IMR-90 (cell line): ENCODE measurements around the gene DCP1A. TPM values are rescaled to one million over a fixed set of nuclear protein-coding genes. Genes with fewer than 3 reads are reported as not detected.

Experiments
- ATAC-seq: fragments of 200-7000 bp; cut with Tn5 transposase; 2 replicates; pipeline ENCODE4 v1.9.1; 2020; ENCODE audit warnings: low read depth, mild to moderate bottlenecking, moderate library complexity
- BruUV-seq: library from RNA; stranded (reverse); fragments of 400-500 nt; replicated peaks from 2 replicates; lab custom pipeline; 2021; lab: Mats Ljungman, UMichigan
- CTCF ChIA-PET: fragments of 300-600 bp; formaldehyde crosslinking; extraction: SDS; loops from one replicate; lab custom pipeline; 2021; ENCODE audit warnings: antibody characterized with exemption; lab: Yijun Ruan, JAX
- POLR2A ChIA-PET: fragments of 300-600 bp; sonication (Branson Sonifier 250); formaldehyde crosslinking; loops from one replicate; lab custom pipeline; 2022; ENCODE audit warnings: antibody characterized with exemption; ENCODE audit not compliant: unreplicated experiment; lab: Charles Lee
- DNase-seq: peaks from one replicate; pipeline ENCODE4 v3.0.0; 2013
- H2AFZ ChIP-seq: replicated peaks from 2 replicates; pipeline ENCODE3; 2013; ENCODE audit warnings: low read length, mild to moderate bottlenecking; ENCODE audit not compliant: poor library complexity
- H2AK5ac ChIP-seq: 2 replicates; pipeline ENCODE4 v1.6.1; 2013; ENCODE audit warnings: low read depth, low read length, inconsistent platforms
- H2AK9ac ChIP-seq: replicated peaks from 2 replicates; pipeline ENCODE3; 2013; ENCODE audit warnings: mild to moderate bottlenecking, low read depth, low read length, moderate library complexity; ENCODE audit not compliant: poor library complexity
- H2BK120ac ChIP-seq: 2 replicates; pipeline ENCODE4 v1.6.1; 2013; ENCODE audit warnings: low read depth, low read length, inconsistent platforms
- H2BK15ac ChIP-seq: 3 replicates; pipeline ENCODE4 v1.6.1; 2013; ENCODE audit warnings: low read depth, low read length, inconsistent platforms
- H2BK20ac ChIP-seq: 2 replicates; pipeline ENCODE4 v1.6.1; 2013; ENCODE audit warnings: low read depth, mild to moderate bottlenecking, inconsistent platforms, low read length, moderate library complexity
- H2BK5ac ChIP-seq: 2 replicates; pipeline ENCODE4 v1.6.1; 2013; ENCODE audit warnings: mild to moderate bottlenecking, low read depth, low read length, inconsistent platforms; ENCODE audit not compliant: poor library complexity, severe bottlenecking
- H3K14ac ChIP-seq: replicated peaks from 2 replicates; pipeline ENCODE4 v1.6.1; 2013; ENCODE audit warnings: low read depth, low read length, inconsistent platforms
- H3K18ac ChIP-seq: 2 replicates; pipeline ENCODE4 v1.6.1; 2013; ENCODE audit warnings: low read depth, low read length, control low read depth
- H3K23ac ChIP-seq: 2 replicates; pipeline ENCODE4 v1.6.1; 2013; ENCODE audit warnings: low read depth, low read length, inconsistent platforms
- H3K27ac ChIP-seq: 2 replicates; pipeline ENCODE4 v1.5.1; 2013; ENCODE audit warnings: mild to moderate bottlenecking, control low read depth, low read length; ENCODE audit not compliant: insufficient read depth
- H3K27me3 ChIP-seq: 2 replicates; pipeline ENCODE4 v1.6.1; 2013; ENCODE audit warnings: low read length; ENCODE audit not compliant: control insufficient read depth, insufficient read depth
- H3K36me3 ChIP-seq: 2 replicates; pipeline ENCODE4 v1.6.1; 2013; ENCODE audit warnings: low read length, mixed read lengths; ENCODE audit not compliant: control insufficient read depth, insufficient read depth
- H3K4ac ChIP-seq: 2 replicates; pipeline ENCODE4 v1.6.1; 2013; ENCODE audit warnings: low read depth, low read length, inconsistent platforms
- H3K4me1 ChIP-seq: 2 replicates; pipeline ENCODE4 v1.6.1; 2013; ENCODE audit warnings: low read length, mixed read lengths; ENCODE audit not compliant: control insufficient read depth, insufficient read depth
- H3K4me2 ChIP-seq: 2 replicates; pipeline ENCODE4 v1.6.1; 2013; ENCODE audit warnings: low read depth, mild to moderate bottlenecking, control low read depth, low read length, moderate library complexity
- H3K4me3 ChIP-seq: 2 replicates; pipeline ENCODE4 v1.5.1; 2013; ENCODE audit warnings: low read depth, mild to moderate bottlenecking, control low read depth, low read length, moderate library complexity; ENCODE audit not compliant: insufficient read depth
- H3K56ac ChIP-seq: 2 replicates; pipeline ENCODE4 v1.6.1; 2013; ENCODE audit warnings: low read length, inconsistent platforms; ENCODE audit not compliant: insufficient read depth; ENCODE audit errors: extremely low read depth
- H3K79me1 ChIP-seq, 2 experiments: 2 replicates each; pipeline ENCODE4 v1.6.1; 2013; ENCODE audit warnings: low read length in 2 of 2, inconsistent platforms in 1 of 2, low read depth in 1 of 2
- H3K9ac ChIP-seq: 2 replicates; pipeline ENCODE4 v1.6.1; 2013; ENCODE audit warnings: low read depth, low read length, control low read depth
- H3K9me1 ChIP-seq: 2 replicates; pipeline ENCODE4 v1.6.1; 2013; ENCODE audit warnings: low read length, inconsistent platforms; ENCODE audit not compliant: insufficient read depth
- H3K9me3 ChIP-seq: 2 replicates; pipeline ENCODE4 v1.6.1; 2013; ENCODE audit warnings: low read length; ENCODE audit not compliant: control insufficient read depth, insufficient read depth
- H4K20me1 ChIP-seq: 2 replicates; pipeline ENCODE4 v1.6.1; 2013; ENCODE audit warnings: low read length, inconsistent platforms; ENCODE audit not compliant: insufficient read depth
- H4K5ac ChIP-seq: 2 replicates; pipeline ENCODE4 v1.6.1; 2013; ENCODE audit warnings: mild to moderate bottlenecking, low read depth, low read length, control low read depth
- H4K8ac ChIP-seq, 2 experiments: 2 replicates each; pipeline ENCODE4 v1.6.1; 2013; ENCODE audit warnings: low read depth in 2 of 2, low read length in 2 of 2, control low read depth in 1 of 2, inconsistent platforms in 1 of 2
- H4K91ac ChIP-seq: 2 replicates; pipeline ENCODE4 v1.6.1; 2013; ENCODE audit warnings: low read depth, low read length, inconsistent platforms; ENCODE audit not compliant: insufficient read depth
- BHLHE40 ChIP-seq: fragments of 150-350 bp; IDR thresholded peaks from 2 replicates; pipeline ENCODE4 v1.6.1; 2016; ENCODE audit warnings: mild to moderate bottlenecking, low read depth, low read length
- CEBPB ChIP-seq: IDR thresholded peaks from 2 replicates; pipeline ENCODE4 v1.6.1; 2012; ENCODE audit warnings: low read depth, low read length, improper control_type of control experiment
- CHD1 ChIP-seq: IDR thresholded peaks from 2 replicates; pipeline ENCODE4 v1.6.1; 2012; ENCODE audit warnings: low read depth, low read length, improper control_type of control experiment
- FOS ChIP-seq: fragments of 150-350 bp; IDR thresholded peaks from 2 replicates; pipeline ENCODE4 v1.6.1; 2016; ENCODE audit warnings: low read depth, low read length
- MAFK ChIP-seq: IDR thresholded peaks from 2 replicates; pipeline ENCODE4 v1.6.1; 2012; ENCODE audit warnings: low read depth, low read length, improper control_type of control experiment
- MAZ ChIP-seq: IDR thresholded peaks from 2 replicates; pipeline ENCODE4 v1.6.1; 2012; ENCODE audit warnings: low read depth, mild to moderate bottlenecking, low read length, improper control_type of control experiment, moderate library complexity, borderline replicate concordance
- MXI1 ChIP-seq: IDR thresholded peaks from 2 replicates; pipeline ENCODE4 v1.6.1; 2012; ENCODE audit warnings: low read depth, mild to moderate bottlenecking, low read length, moderate library complexity, borderline replicate concordance
- NFE2L2 ChIP-seq: fragments of 150-350 bp; IDR thresholded peaks from 2 replicates; pipeline ENCODE4 v1.6.1; 2016; ENCODE audit warnings: low read depth, mild to moderate bottlenecking, low read length
- POLR2A ChIP-seq: IDR thresholded peaks from 2 replicates; pipeline ENCODE4 v1.6.1; 2012; ENCODE audit warnings: mild to moderate bottlenecking, low read depth, low read length
- RAD21 ChIP-seq: IDR thresholded peaks from 2 replicates; pipeline ENCODE4 v1.6.1; 2012; ENCODE audit warnings: low read length, improper control_type of control experiment
- RCOR1 ChIP-seq: IDR thresholded peaks from 2 replicates; pipeline ENCODE4 v1.6.1; 2012; ENCODE audit warnings: mild to moderate bottlenecking, low read length, improper control_type of control experiment; ENCODE audit not compliant: insufficient replicate concordance
- RFX5 ChIP-seq: IDR thresholded peaks from 2 replicates; pipeline ENCODE4 v1.8.0; 2012; ENCODE audit warnings: low read depth, mild to moderate bottlenecking, low read length, moderate library complexity
- SMC3 ChIP-seq: fragments of 150-350 bp; IDR thresholded peaks from 2 replicates; pipeline ENCODE4 v1.6.1; 2016; ENCODE audit warnings: low read depth, mild to moderate bottlenecking, antibody characterized with exemption, low read length, moderate library complexity
- whole genome bisulfite sequencing, 2 experiments: methylation state at CpG; one replicate each; pipeline versions ENCODE4 v1.1.5 to v1.1.7; 2013; ENCODE audit warnings: missing lambda C conversion rate in 2 of 2; ENCODE audit not compliant: insufficient read length in 1 of 2; ENCODE audit errors: extremely low coverage in 2 of 2; 5-methylcytosine and 5-hydroxymethylcytosine counted together
- dilution Hi-C: fragments of 300-500 bp; cut with HindIII; formaldehyde crosslinking; loops from one replicate; pipeline ENCODE4 v1.14.3; 2018; ENCODE audit warnings: low sequenced_read_pairs; ENCODE audit not compliant: unreplicated experiment
- in situ Hi-C: fragments of 300-500 bp; cut with MboI; formaldehyde crosslinking; loops from 3 replicates; pipeline ENCODE4 v1.14.3; 2019; ENCODE audit warnings: low sequenced_read_pairs, inconsistent platforms, mixed read lengths
- intact Hi-C: fragments of 100-400 bp; cut with micrococcal nuclease; formaldehyde crosslinking; loops from 2 replicates; pipeline ENCODE4 v1.10.0; 2022
- polyA plus RNA-seq, 3 experiments: library from polyadenylated mRNA; depleted of rRNA; stranded (reverse); fragments of >200 nt; gene quantifications; 2 replicates each; pipeline ENCODE4 v1.2.3, GENCODE V29; 2012; ENCODE audit warnings: low replicate concordance in 1 of 3
- total RNA-seq: library from RNA; depleted of rRNA; stranded (reverse); fragments of >200 nt; gene quantifications from 2 replicates; pipeline ENCODE4 v1.2.3, GENCODE V29; 2012
- TF ChIP-seq, protein P1 (sequence below): fragments of 150-350 bp; IDR thresholded peaks from 2 replicates; pipeline ENCODE4 v1.6.1; 2016; ENCODE audit warnings: low read depth, mild to moderate bottlenecking, low read length, moderate library complexity, borderline replicate concordance
- TF ChIP-seq, protein P2 (sequence below): fragments of 150-350 bp; IDR thresholded peaks from 2 replicates; pipeline ENCODE4 v1.6.1; 2017; ENCODE audit warnings: mild to moderate bottlenecking, antibody characterized with exemption, low read length, low read depth

DCP1A gene
- total and polyA plus RNA-seq, 2 of the 4 experiments (the other 2 are of a cell fraction), result 13.2 to 30.1 TPM

DNA sequence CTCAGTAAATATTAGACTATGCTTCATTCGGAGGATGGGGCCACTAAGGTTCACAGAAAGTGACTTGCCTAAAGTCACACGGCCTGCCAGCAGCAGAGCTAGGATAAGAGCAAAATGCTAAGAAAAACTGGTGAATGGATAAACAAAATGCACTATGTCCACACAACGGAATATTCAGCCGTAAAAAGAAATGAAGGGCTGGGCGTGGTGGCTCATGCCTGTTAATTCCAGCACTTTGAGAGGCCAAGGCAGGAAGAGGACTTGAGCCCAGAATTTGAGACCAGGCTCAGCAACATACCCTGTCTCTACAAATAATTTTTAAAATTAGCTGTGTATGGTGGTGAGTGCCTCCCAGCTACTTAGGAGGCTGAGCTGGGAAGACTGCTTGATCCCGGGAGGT, 99.2 kb downstream of the DCP1A start:
- CTCF ChIA-PET, result no interaction called here
- peaks cover 100% of the 10 kb centered on the region for H4K20me1 ChIP-seq

More for the DNA sequence above, 99.2 kb downstream of the DCP1A start:
- Histone ChIP-seq H3K27ac (no peak overlapping the region), H2BK15ac (no peak overlapping the region), H3K4me1 (peaks cover 28% of the 10 kb centered on the region), H3K36me3 (peaks cover 22% of the 10 kb centered on the region), H2BK120ac (no peak overlapping the region), H3K9ac (no peak overlapping the region), H4K91ac (no peak overlapping the region), H3K23ac (no peak overlapping the region), H2BK20ac (no peak overlapping the region), H2AFZ (no peak overlapping the region), H3K27me3 (no peaks in the 10 kb centered on the region), H2BK5ac (no peak overlapping the region), H2AK5ac (no peak overlapping the region), H4K5ac (no peak overlapping the region), H3K79me1 (peaks cover 0 to 64% of the 10 kb centered on the region in 2 experiments; a peak in 2 of 4 replicates), H3K9me3 (no peaks in the 10 kb centered on the region), H3K4me3 (no peak overlapping the region), H3K4me2 (no peak overlapping the region), H4K8ac (no peak overlapping the region), H3K56ac (no peak overlapping the region), H3K14ac (no peak overlapping the region), H3K9me1 (peaks cover 26% of the 10 kb centered on the region), H3K4ac (no peak overlapping the region), H2AK9ac (no peak overlapping the region), H3K18ac (no peak overlapping the region)
- WGBS, 2 experiments, result 93% methylated on average over 2 of the region's 6 CpGs; no CpG with 5 or more reads in 1 of the 2 experiments
- ATAC-seq (no peak), DNase-seq (no peak)
- intact Hi-C loops (no loop called here), dilution Hi-C loops (no loop called here), in situ Hi-C loops (no loop called here)
- no TSS peak for BruUV-seq
- POLR2A ChIA-PET, result no interaction called here
- TF ChIP-seq CEBPB (no peak), CHD1 (no peak), RAD21 (no peak), BHLHE40 (no peak), MAFK (no peak), MAZ (no peak), SMC3 (no peak), RCOR1 (no peak), POLR2A (no peak), MXI1 (no peak), FOS (no peak), RFX5 (no peak), NFE2L2 (no peak)
- TF ChIP-seq, protein P1, sequence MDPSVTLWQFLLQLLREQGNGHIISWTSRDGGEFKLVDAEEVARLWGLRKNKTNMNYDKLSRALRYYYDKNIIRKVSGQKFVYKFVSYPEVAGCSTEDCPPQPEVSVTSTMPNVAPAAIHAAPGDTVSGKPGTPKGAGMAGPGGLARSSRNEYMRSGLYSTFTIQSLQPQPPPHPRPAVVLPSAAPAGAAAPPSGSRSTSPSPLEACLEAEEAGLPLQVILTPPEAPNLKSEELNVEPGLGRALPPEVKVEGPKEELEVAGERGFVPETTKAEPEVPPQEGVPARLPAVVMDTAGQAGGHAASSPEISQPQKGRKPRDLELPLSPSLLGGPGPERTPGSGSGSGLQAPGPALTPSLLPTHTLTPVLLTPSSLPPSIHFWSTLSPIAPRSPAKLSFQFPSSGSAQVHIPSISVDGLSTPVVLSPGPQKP, result no peak
- TF ChIP-seq, protein P2, sequence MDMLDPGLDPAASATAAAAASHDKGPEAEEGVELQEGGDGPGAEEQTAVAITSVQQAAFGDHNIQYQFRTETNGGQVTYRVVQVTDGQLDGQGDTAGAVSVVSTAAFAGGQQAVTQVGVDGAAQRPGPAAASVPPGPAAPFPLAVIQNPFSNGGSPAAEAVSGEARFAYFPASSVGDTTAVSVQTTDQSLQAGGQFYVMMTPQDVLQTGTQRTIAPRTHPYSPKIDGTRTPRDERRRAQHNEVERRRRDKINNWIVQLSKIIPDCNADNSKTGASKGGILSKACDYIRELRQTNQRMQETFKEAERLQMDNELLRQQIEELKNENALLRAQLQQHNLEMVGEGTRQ, result no peak
